Fibroblast of the aortic adventitia (primary cell): Measurements from ENCODE around the gene ADD3. TPM values are rescaled to one million over a fixed set of nuclear protein-coding genes. Genes with fewer than 3 reads are reported as not detected.

Experiments used
- DNase-seq: peaks from one replicate; pipeline ENCODE4 v3.0.0-alpha.2; 2010; ENCODE audit warnings: low read depth
- H3K4me3 ChIP-seq: 2 replicates; pipeline ENCODE4 v1.5.1; 2011; ENCODE audit warnings: low read depth, mild to moderate bottlenecking, control low read depth, low read length, moderate library complexity
- total RNA-seq: library from RNA; depleted of rRNA; stranded (reverse); fragments of >200 nt; gene quantifications from 2 replicates; pipeline ENCODE4 v1.2.3, GENCODE V29; 2012; ENCODE audit warnings: low replicate concordance
- TF ChIP-seq, protein P1 (sequence below): IDR thresholded peaks from 2 replicates; pipeline ENCODE4 v1.5.1; 2011; ENCODE audit warnings: mild to moderate bottlenecking, low read length, control low read depth, inconsistent platforms; ENCODE audit not compliant: insufficient read depth

Gene ADD3
- total RNA-seq, 1 donor: 524 TPM

DNA sequence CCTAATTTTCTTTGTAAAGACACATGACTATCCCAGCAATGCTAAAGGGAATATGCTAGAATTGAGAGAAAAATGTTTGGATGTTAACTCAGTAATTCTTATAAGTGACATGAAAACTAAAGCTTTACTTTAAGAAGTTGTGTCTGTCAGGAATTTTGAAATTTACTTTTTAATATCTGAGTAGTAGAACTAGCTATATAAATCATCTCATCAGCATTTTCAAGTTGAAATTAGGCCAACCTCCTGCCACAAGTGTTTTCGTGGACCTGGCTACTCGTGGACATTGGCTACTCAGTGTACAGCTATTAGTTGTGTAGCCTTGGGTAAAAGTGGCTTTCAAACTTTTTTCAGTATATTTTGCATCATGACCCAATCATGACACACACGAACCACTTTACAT is 70.5 kb downstream of the ADD3 start:
- TF ChIP-seq, protein P1, sequence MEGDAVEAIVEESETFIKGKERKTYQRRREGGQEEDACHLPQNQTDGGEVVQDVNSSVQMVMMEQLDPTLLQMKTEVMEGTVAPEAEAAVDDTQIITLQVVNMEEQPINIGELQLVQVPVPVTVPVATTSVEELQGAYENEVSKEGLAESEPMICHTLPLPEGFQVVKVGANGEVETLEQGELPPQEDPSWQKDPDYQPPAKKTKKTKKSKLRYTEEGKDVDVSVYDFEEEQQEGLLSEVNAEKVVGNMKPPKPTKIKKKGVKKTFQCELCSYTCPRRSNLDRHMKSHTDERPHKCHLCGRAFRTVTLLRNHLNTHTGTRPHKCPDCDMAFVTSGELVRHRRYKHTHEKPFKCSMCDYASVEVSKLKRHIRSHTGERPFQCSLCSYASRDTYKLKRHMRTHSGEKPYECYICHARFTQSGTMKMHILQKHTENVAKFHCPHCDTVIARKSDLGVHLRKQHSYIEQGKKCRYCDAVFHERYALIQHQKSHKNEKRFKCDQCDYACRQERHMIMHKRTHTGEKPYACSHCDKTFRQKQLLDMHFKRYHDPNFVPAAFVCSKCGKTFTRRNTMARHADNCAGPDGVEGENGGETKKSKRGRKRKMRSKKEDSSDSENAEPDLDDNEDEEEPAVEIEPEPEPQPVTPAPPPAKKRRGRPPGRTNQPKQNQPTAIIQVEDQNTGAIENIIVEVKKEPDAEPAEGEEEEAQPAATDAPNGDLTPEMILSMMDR: no peak
- DNase-seq: peak; percentile 43

DNA sequence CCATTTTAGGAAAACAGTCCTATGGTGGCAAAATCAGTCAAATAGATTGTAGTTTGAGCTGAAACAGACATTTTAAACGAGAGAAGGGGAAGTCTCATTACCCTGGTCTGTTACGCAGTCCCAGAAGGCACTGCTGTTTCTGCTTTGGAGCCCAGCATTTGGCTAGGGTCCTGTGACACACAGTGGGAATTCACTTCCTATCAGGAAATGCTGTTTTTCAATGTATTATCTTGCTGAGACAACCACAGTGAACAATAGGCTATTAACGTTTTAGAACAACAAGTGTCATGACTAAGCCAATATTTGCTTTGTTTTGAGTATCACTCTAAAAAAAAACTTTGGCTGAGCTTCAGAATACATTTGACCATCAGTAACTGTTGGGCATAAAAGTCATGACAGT is 74.1 kb downstream of the ADD3 start:
- peak; percentile 89 for DNase-seq
- TF ChIP-seq, protein P1: no peak
- no peak overlapping the region for H3K4me3 ChIP-seq

More for the DNA sequence above, 70.5 kb downstream of the ADD3 start:
- H3K4me3 ChIP-seq: peak overlapping the region; percentile 19

DNA sequence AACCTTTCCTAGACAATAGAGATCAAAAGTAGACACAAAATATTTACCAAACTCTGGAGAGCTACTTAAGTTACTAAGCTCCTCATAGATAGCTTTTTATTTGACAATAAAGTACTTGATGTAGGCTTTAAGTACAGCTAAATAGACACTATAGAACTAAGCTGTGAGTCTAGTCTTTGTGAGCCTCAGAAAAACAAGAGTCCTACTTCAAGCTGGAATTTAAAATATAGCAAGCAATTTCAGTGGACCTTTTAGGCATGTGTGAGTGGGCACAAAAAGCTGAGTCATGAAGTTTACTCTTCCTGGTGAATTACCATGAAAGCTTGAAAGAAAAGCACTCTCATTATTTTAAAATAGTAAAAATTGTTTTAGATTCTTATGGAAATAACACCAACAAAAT is 76.1 kb downstream of the ADD3 start:
- peak; percentile 52 for DNase-seq
- TF ChIP-seq, protein P1: no peak
- H3K4me3 ChIP-seq: no peak overlapping the region

DNA sequence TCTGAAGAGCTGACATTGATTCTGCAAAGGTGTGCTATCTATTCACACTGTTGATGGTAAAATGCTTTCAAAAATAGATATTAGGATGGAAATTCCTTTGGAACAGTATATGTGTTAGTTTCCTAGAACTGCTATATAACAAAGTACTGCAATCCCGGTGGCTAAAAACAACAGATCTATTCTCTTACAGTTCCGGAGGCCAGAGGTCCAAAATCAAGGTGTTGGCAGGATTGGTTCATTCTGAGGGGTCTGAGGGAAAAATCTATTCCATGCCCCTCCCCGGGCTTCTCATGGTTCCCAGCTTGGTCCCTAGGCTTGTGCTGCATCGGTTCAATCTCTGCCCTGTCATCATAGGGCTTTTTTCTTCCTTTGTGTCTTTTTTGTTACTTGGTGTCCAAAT is 79.9 kb downstream of the ADD3 start:
- DNase-seq: no peak
- TF ChIP-seq, protein P1: no peak
- no peak overlapping the region for H3K4me3 ChIP-seq

DNA sequence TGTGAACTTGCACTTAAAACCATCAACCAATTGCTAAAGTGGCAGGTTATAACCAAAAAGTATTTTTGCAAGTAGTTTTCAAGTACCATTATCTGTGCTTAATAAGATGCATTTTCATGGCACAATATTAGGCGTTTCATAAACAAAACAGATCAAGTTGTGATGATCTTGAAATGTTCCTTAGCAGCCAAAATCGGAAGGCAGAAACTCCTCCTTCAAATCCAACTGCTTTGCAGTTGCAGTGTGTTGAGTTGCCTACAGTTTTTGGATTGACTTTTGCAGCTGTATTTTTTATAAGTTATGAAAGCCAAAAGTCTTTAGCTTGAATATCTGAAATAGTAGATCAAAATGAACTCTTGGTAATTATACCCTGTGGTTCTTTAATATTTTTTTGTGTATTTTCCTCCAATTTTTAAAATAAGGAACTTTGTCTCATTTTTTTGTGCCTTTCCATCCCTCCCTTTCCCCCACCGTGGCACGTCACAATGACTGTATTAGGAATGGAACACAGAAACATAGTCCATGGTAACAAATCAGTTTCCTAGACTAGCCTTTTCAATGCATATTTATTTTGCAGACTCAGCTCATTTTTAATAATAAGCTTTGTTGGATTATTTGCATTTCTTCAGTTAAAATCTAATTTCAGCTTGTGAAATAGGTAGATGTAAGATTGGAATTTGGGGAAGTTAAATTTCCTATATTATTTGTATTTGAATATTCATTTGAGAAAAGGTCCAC is 80.8 kb downstream of the ADD3 start:
- DNase-seq: no peak
- TF ChIP-seq, protein P1: no peak
- no peak overlapping the region for H3K4me3 ChIP-seq

DNA sequence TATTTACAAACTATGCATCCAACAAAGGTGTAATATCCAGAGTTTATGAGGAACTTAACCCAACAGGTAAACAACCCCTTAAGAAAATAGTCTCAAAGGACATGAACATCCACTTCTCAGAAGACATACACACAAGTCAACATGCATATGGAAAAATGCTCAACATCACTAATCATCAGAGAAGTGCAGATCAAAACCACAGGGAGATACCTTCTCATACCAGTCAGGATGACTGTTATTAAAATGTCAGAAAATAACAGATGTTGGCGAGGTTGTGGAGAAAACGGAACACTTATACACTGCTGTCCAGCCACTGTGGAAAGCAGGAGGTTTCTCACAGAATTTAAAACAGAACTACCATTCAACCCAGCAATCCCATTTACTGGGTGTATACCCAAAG is 84.0 kb downstream of the ADD3 start:
- DNase-seq: no peak

More for the DNA sequence above, 84.0 kb downstream of the ADD3 start:
- no peak overlapping the region for H3K4me3 ChIP-seq
- TF ChIP-seq, protein P1: no peak
